Stimulated activated CD4-positive, alpha-beta T cell treated with anti-CD3 and anti-CD28 coated beads, Interleukin-2, amount 100 ng/mL, for 4 hours (primary cell): ENCODE results near the gene SRD5A1.

ENCODE experiments used
- DNase-seq: peaks from one replicate; pipeline ENCODE4 v3.0.0-alpha.2; 2020; ENCODE audit warnings: low read depth

SRD5A1 gene

GRCh38 chr5:6713274-6714225 is 80.3 kb downstream of the SRD5A1 start, which contains the start of gene TENT4A:
Gene TENT4A, plus strand, starts transcription at chr5:6713432. Its CDS starts 552 bp downstream, at chr5:6713984.
- no peak for DNase-seq

DNA sequence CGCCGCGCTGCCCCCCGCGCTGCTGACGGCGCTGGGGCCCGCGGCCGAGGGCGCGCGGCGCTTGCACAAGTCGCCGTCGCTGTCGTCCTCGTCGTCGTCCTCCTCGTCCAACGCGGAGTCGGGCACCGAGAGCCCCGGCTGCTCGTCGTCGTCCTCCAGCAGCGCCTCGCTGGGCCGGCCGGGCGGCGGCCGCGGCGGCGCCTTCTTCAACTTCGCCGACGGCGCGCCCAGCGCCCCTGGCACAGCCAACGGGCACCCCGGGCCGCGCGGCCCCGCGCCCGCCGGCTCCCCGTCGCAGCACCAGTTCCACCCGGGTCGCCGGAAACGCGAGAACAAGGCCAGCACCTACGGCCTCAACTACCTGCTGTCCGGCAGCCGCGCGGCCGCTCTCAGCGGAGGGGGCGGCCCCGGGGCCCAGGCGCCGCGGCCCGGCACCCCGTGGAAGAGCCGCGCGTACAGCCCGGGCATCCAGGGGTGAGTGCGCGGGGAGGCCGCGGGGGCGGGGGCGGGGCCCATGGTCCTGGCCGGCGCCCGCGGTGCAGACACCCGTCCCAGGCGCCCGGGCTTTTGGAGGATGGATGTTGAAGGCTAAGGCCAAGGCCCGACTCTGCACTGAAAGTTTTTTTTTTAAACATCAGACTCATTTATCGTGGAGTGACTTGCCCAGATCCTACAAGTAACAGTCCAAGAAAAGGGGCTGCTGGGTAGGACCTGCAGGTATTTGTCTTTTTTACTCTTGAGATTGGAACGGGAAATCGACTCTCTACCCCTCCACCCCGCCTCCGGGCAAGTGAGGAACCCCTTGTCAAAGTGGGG is 81.2 kb downstream of the SRD5A1 start:
- DNase-seq, result no peak

- DNase-seq, result no peak
Observed at GRCh38 chr5:6715271-6715670, 82.0 kb downstream of the SRD5A1 start.

- DNase-seq, result no peak
Observed at GRCh38 chr5:6715758-6716628, 82.8 kb downstream of the SRD5A1 start.

GRCh38 chr5:6716629-6717149 is 83.4 kb downstream of the SRD5A1 start:
- DNase-seq, result no peak

- no peak for DNase-seq
Observed at GRCh38 chr5:6717247-6717646, 84.0 kb downstream of the SRD5A1 start.

DNA sequence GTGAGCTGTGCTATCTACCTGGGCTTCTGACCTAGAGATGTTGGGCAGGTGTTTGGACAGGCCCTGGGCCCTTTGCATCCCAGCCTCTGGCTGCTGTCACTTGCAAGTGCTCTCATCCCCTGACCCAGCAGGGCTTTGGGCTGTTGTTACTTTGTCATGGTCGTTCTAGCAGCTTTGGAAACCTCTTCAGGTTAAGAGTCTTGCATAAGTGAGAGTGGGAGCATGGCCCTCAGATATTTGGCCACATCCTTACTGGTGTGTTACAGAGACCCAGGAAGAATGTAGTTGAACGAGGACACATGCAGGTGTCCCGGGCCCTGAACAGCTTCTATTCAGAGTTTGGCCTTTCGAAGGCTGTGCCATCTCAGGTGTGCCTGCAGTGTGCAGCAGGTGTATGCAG is 84.4 kb downstream of the SRD5A1 start:
- DNase-seq, result no peak

DNA sequence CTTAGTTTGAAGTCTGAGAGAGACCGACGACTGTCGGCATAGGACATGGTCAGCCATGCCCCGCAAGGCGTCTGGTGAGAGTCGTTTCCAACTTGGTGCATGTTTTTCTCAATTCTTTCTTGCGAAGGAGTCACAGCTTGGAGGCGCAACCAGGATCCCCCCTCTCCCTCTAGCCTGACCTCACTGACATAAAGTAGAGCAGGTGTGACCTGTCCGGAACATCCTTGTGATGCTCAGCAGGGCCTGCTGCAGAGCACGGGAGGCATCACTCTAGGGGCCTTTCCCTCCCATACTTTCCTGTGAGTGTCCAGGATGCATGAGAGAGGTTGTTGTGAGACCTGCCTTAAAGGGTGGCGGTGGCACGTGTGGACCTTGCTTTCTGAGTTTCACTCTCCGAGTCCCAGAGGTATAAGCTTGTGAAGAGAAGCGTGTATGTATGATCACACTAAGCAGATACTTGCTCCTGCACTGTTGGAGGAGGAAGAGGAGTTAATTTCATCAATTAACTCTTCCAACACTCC is 85.0 kb downstream of the SRD5A1 start:
- no peak for DNase-seq

- no peak for DNase-seq
Observed at GRCh38 chr5:6718718-6719117, 85.5 kb downstream of the SRD5A1 start.

- DNase-seq, result no peak
Observed at GRCh38 chr5:6719417-6719816, 86.2 kb downstream of the SRD5A1 start.

GRCh38 chr5:6719896-6720560 is 86.8 kb downstream of the SRD5A1 start:
- DNase-seq, result no peak

DNA sequence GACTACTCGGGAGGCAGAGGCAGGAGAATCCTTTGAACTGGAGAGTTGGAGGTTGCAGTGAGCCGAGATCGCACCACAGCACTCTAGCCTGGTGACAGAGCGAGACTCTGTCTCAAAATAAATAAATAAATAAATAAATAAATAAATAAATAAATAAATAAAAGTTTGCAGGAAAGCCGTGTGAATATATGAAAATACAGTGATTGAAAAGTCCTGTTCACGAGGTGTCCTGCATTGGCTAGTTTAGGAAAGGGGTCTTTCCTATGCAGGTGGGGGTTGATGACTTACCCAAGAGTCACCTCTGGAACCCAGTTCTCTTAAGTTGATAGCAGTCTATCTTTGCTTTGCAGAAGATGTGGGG is 87.3 kb downstream of the SRD5A1 start:
- DNase-seq, result no peak

GRCh38 chr5:6721442-6721841 is 88.2 kb downstream of the SRD5A1 start:
- no peak for DNase-seq

DNA sequence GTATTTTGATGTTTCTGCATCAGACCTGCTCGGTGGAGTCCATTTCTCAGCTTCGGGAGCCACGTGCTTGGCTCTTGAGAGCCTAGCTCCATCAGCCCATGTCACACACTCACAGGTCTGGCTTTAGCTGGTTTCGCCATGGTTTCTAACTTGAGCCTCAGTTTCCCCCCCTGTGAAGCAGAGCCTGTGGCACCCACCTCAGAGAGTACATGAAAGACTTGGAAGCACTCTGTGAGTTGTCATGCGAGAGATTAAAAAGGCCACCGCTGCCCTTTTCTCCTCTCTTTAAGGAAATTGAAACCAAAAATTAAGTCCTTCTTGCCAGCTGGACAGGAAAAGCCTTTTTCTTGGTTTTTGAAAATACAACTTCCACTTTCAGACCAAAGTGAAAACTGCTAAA is 88.8 kb downstream of the SRD5A1 start:
- DNase-seq, result no peak

DNA sequence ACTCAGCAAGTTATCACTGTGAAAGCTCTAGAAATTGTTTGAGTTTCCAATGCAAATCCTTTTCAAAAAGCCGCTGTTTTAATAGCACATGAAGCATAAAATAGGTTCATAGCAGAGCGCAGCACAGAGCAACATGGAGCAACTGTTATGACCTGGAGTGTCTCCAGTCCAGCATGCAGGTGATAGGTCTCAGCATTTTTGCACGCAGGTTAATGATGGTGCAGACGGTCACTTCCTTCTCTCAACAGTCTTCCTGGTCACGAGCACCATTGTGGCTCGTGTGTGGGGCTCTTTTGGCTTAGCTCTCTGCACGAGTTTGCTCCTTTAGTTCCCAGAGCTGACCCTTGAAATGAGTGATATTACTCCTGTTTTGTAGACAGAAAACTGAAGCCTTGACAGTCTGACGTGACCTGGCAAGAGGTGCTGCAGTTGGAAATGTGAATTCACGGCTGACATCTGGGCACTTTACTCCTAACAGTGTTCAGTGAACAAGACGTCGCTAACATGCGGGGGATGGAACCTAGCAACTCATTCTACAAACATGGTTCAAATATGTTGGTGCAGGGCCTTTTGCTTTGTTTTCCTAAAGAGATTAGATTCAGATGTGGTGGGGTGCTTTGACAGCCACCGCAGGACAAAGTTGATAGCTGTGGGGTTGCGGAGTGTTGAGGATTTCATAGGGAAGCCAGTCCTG is 90.0 kb downstream of the SRD5A1 start:
- no peak for DNase-seq

- DNase-seq, result no peak
Observed at GRCh38 chr5:6723816-6724300, 90.6 kb downstream of the SRD5A1 start.
